Right hindlimb (tissue), 1 donor: Measurements from ENCODE around the gene TTF1.
"Not testable (repeated sequence)": the region's sequence is repeated elsewhere in the genome, so short reads cannot be mapped to it uniquely, and the experiment has no call there.

Source experiments
- DNase-seq: peaks from one replicate; pipeline ENCODE4 v3.0.0-alpha.2; 2018

Gene TTF1

GRCh38 chr9:132412089-132412488, 5.4 kb upstream of the TTF1 start:
- no peak for DNase-seq

GRCh38 chr9:132411091-132411508, 4.5 kb upstream of the TTF1 start:
- DNase-seq, result peak; percentile 42

- no peak for DNase-seq
Observed at GRCh38 chr9:132410642-132411041, 4.0 kb upstream of the TTF1 start.

GRCh38 chr9:132409828-132410528, 3.3 kb upstream of the TTF1 start, which contains the start of gene CFAP77:
Gene CFAP77, plus strand, starts transcription at chr9:132410211. Its CDS starts 61 bp downstream, at chr9:132410272.
- DNase-seq, result peak; percentile 53

GRCh38 chr9:132408521-132408920, 1.9 kb upstream of the TTF1 start:
- no peak for DNase-seq

- DNase-seq, result no peak
Observed at GRCh38 chr9:132407196-132407595, 556 bp upstream of the TTF1 start.

- no peak for DNase-seq
Observed at GRCh38 chr9:132404228-132404881, 2.3 kb downstream of the TTF1 start.

GRCh38 chr9:132401824-132402223, 4.8 kb downstream of the TTF1 start:
- no peak for DNase-seq

- no peak for DNase-seq
Observed at GRCh38 chr9:132395560-132395959, 11.1 kb downstream of the TTF1 start.

- no peak for DNase-seq
Observed at GRCh38 chr9:132391449-132391848, 15.2 kb downstream of the TTF1 start.

GRCh38 chr9:132390966-132391365, 15.7 kb downstream of the TTF1 start:
- no peak for DNase-seq

- no peak for DNase-seq
Observed at GRCh38 chr9:132387133-132387532, 19.5 kb downstream of the TTF1 start.

GRCh38 chr9:132384376-132384775, 22.3 kb downstream of the TTF1 start:
- DNase-seq, result no peak

- no peak for DNase-seq
Observed at GRCh38 chr9:132383462-132383883, 23.2 kb downstream of the TTF1 start.

- no peak for DNase-seq
Observed at GRCh38 chr9:132381966-132382541, 24.6 kb downstream of the TTF1 start.

- DNase-seq, result not testable (repeated sequence)
Observed at GRCh38 chr9:132378416-132378815, 28.2 kb downstream of the TTF1 start.

- DNase-seq, result not testable (repeated sequence)
Observed at GRCh38 chr9:132377769-132378168, 28.9 kb downstream of the TTF1 start.

- DNase-seq, result peak; percentile 34
Observed at GRCh38 chr9:132372177-132373095, 34.2 kb downstream of the TTF1 start.

GRCh38 chr9:132370592-132370991, 36.0 kb downstream of the TTF1 start:
- no peak for DNase-seq

- DNase-seq, result no peak
Observed at GRCh38 chr9:132369421-132369820, 37.2 kb downstream of the TTF1 start.

GRCh38 chr9:132367613-132368313, 38.9 kb downstream of the TTF1 start:
- DNase-seq, result no peak

- no peak for DNase-seq
Observed at GRCh38 chr9:132366481-132366880, 40.2 kb downstream of the TTF1 start.
